Esophagus (tissue), 2 donors: Measurements from ENCODE around the gene GALR1. TPM values are rescaled to one million over a fixed set of nuclear protein-coding genes. Genes with fewer than 3 reads are reported as not detected.
"Not testable (repeated sequence)": the region's sequence is repeated elsewhere in the genome, so short reads cannot be mapped to it uniquely, and the experiment has no call there.

Experiments used
- H3K27ac ChIP-seq, 2 donors: one replicate each; pipeline ENCODE4 v1.5.1; 2013; ENCODE audit warnings: low read depth in 2 of 2, mild to moderate bottlenecking in 2 of 2, inconsistent platforms in 1 of 2, low read length in 1 of 2, moderate library complexity in 1 of 2
- H3K27me3 ChIP-seq, 2 donors: one replicate each; pipeline ENCODE4 v1.6.1; 2013; ENCODE audit warnings: low read length in 2 of 2, control low read depth in 1 of 2, mild to moderate bottlenecking in 1 of 2; ENCODE audit not compliant: insufficient read depth in 2 of 2, control insufficient read depth in 1 of 2
- H3K36me3 ChIP-seq, 2 donors: one replicate each; pipeline ENCODE4 v1.6.1; 2013; ENCODE audit warnings: low read length in 1 of 2; ENCODE audit not compliant: control insufficient read depth in 2 of 2, insufficient read depth in 2 of 2
- H3K4me1 ChIP-seq, 2 donors: one replicate each; pipeline ENCODE4 v1.6.1; 2013; ENCODE audit warnings: low read length in 1 of 2; ENCODE audit not compliant: control insufficient read depth in 2 of 2, insufficient read depth in 2 of 2
- H3K4me3 ChIP-seq, 2 donors: one replicate each; pipeline ENCODE4 v1.5.1; 2013; ENCODE audit warnings: low read length in 2 of 2, mild to moderate bottlenecking in 2 of 2, low read depth in 1 of 2, moderate library complexity in 1 of 2
- H3K9me3 ChIP-seq, 2 donors: one replicate each; pipeline ENCODE4 v1.6.1; 2013; ENCODE audit warnings: mild to moderate bottlenecking in 2 of 2, low read depth in 1 of 2, low read length in 1 of 2, moderate library complexity in 1 of 2; ENCODE audit not compliant: control insufficient read depth in 2 of 2, insufficient read depth in 1 of 2
- WGBS, 2 donors: extraction: QIAGEN DNeasy Blood & Tissue Kit; methylation state at CpG; one replicate each; pipeline ENCODE4 v1.1.7; 2013; 5-methylcytosine and 5-hydroxymethylcytosine counted together
- polyA plus RNA-seq, 2 donors: library from polyadenylated mRNA; stranded (reverse); fragments of 200-250 nt; gene quantifications; one replicate each; pipeline ENCODE4 v1.2.3, GENCODE V29; 2013
- donor health status: healthy with polysubstance abuse.
- donor health status: Bipolar disorder and iron deficiency.

GALR1 gene
- polyA plus RNA-seq, 2 donors: under 0.01 TPM; not detected in 1

GRCh38 chr18:77209587-77209986 lies 40.1 kb upstream of the GALR1 start:
- no peaks in the 10 kb centered on the region for H3K9me3 ChIP-seq
- no peaks in the 10 kb centered on the region for H3K36me3 ChIP-seq
- H3K4me1 ChIP-seq: peaks cover 2% of the 10 kb centered on the region in 2 donors
- 89% methylated on average over 12 of the region's 12 CpGs for WGBS, 2 donors
- H3K27me3 ChIP-seq: no peaks in the 10 kb centered on the region
- H3K27ac ChIP-seq: no peak overlapping the region
- no peak overlapping the region for H3K4me3 ChIP-seq

GRCh38 chr18:77210249-77210648 lies 39.4 kb upstream of the GALR1 start:
- Histone ChIP-seq H3K36me3 (no peaks in the 10 kb centered on the region), H3K27ac (no peak overlapping the region), H3K27me3 (no peaks in the 10 kb centered on the region), H3K9me3 (no peaks in the 10 kb centered on the region), H3K4me1 (peaks cover 2% of the 10 kb centered on the region in 2 donors), H3K4me3 (no peak overlapping the region)
- WGBS, 2 donors: 73 to 76% methylated on average over 7 of the region's 7 CpGs

GRCh38 chr18:77218642-77219041 lies 31.0 kb upstream of the GALR1 start:
- no peaks in the 10 kb centered on the region for H3K9me3 ChIP-seq
- H3K27me3 ChIP-seq: no peaks in the 10 kb centered on the region
- H3K36me3 ChIP-seq: no peaks in the 10 kb centered on the region
- no peaks in the 10 kb centered on the region for H3K4me1 ChIP-seq
- 61 to 67% methylated on average over 4 of the region's 4 CpGs for WGBS, 2 donors
- H3K27ac ChIP-seq: no peak overlapping the region
- H3K4me3 ChIP-seq: no peak overlapping the region

GRCh38 chr18:77220726-77221125 lies 28.9 kb upstream of the GALR1 start:
- no peak overlapping the region for H3K27ac ChIP-seq
- no peaks in the 10 kb centered on the region for H3K4me1 ChIP-seq
- no peaks in the 10 kb centered on the region for H3K27me3 ChIP-seq
- WGBS, 2 donors: 73 to 78% methylated on average over 3 of the region's 3 CpGs
- H3K4me3 ChIP-seq: no peak overlapping the region
- no peaks in the 10 kb centered on the region for H3K36me3 ChIP-seq
- H3K9me3 ChIP-seq: no peaks in the 10 kb centered on the region

GRCh38 chr18:77222464-77222863 lies 27.2 kb upstream of the GALR1 start:
- no peaks in the 10 kb centered on the region for H3K4me1 ChIP-seq
- WGBS, 2 donors: 49 to 53% methylated on average over 3 of the region's 3 CpGs

GRCh38 chr18:77223221-77223639 lies 26.4 kb upstream of the GALR1 start:
- H3K4me3 ChIP-seq: no peak overlapping the region
- H3K27ac ChIP-seq: no peak overlapping the region
- H3K36me3 ChIP-seq: no peaks in the 10 kb centered on the region
- 62 to 67% methylated on average over 5 of the region's 5 CpGs for WGBS, 2 donors
- H3K9me3 ChIP-seq: no peaks in the 10 kb centered on the region
- H3K4me1 ChIP-seq: no peaks in the 10 kb centered on the region
- no peaks in the 10 kb centered on the region for H3K27me3 ChIP-seq

More at GRCh38 chr18:77222464-77222863, 27.2 kb upstream of the GALR1 start:
- no peaks in the 10 kb centered on the region for H3K9me3 ChIP-seq
- H3K4me3 ChIP-seq: no peak overlapping the region
- H3K27ac ChIP-seq: no peak overlapping the region
- no peaks in the 10 kb centered on the region for H3K36me3 ChIP-seq
- no peaks in the 10 kb centered on the region for H3K27me3 ChIP-seq

- Histone ChIP-seq H3K9me3 (no peaks in the 10 kb centered on the region), H3K27ac (no peak overlapping the region), H3K4me3 (no peak overlapping the region), H3K27me3 (no peaks in the 10 kb centered on the region), H3K4me1 (no peaks in the 10 kb centered on the region), H3K36me3 (no peaks in the 10 kb centered on the region)
- 42 to 48% methylated on average over 2 of the region's 2 CpGs for WGBS, 2 donors
These were observed 26.0 kb upstream of the GALR1 start for GRCh38 chr18:77223653-77224052.

GRCh38 chr18:77230645-77231044 lies 19.0 kb upstream of the GALR1 start:
- H3K27me3 ChIP-seq: no peaks in the 10 kb centered on the region
- H3K27ac ChIP-seq: no peak overlapping the region
- 89 to 93% methylated on average over 1 of the region's 1 CpG for WGBS, 2 donors
- H3K4me3 ChIP-seq: no peak overlapping the region
- no peaks in the 10 kb centered on the region for H3K4me1 ChIP-seq
- no peaks in the 10 kb centered on the region for H3K36me3 ChIP-seq
- no peaks in the 10 kb centered on the region for H3K9me3 ChIP-seq

- 81% methylated on average over 16 of the region's 16 CpGs for WGBS, 2 donors
- Histone ChIP-seq H3K4me1 (no peaks in the 10 kb centered on the region), H3K9me3 (peaks cover 3 to 4% of the 10 kb centered on the region in 2 donors), H3K27me3 (no peaks in the 10 kb centered on the region), H3K27ac (no peak overlapping the region), H3K4me3 (no peak overlapping the region), H3K36me3 (no peaks in the 10 kb centered on the region)
These were observed 14.9 kb upstream of the GALR1 start for GRCh38 chr18:77234504-77235365.

- not testable (repeated sequence) for H3K4me3 ChIP-seq, H3K27me3 ChIP-seq, H3K9me3 ChIP-seq, H3K27ac ChIP-seq, H3K36me3 ChIP-seq, H3K4me1 ChIP-seq
- 91 to 95% methylated on average over 5 of the region's 5 CpGs for WGBS, 2 donors
These were observed 10.4 kb upstream of the GALR1 start for GRCh38 chr18:77239285-77239684.
